GM12892 (cell line): ENCODE data around the gene RNF113B.

Experiments used
- POLR2A ChIP-seq: IDR thresholded peaks from 2 replicates; pipeline ENCODE4 v1.6.1; 2011; ENCODE audit warnings: low read depth, low read length, control low read depth
- POLR2AphosphoS5 ChIP-seq: IDR thresholded peaks from 2 replicates; pipeline ENCODE4 v1.6.1; 2011; ENCODE audit warnings: low read depth, low read length, control low read depth
- TAF1 ChIP-seq: IDR thresholded peaks from 2 replicates; pipeline ENCODE4 v1.6.1; 2011; ENCODE audit warnings: low read depth, mild to moderate bottlenecking, control low read depth, low read length, borderline replicate concordance

GRCh38 chr13:98134901-98135300 is 42.2 kb downstream of the RNF113B start:
- TF ChIP-seq POLR2AphosphoS5 = no peak
- TF ChIP-seq POLR2A = no peak
- no peak for TF ChIP-seq TAF1
